Skin epidermis (tissue), 12 donors: ENCODE data around the gene LMF1.
"Not testable (repeated sequence)": the region's sequence is repeated elsewhere in the genome, so short reads cannot be mapped to it uniquely, and the experiment has no call there.

Source experiments
- H3K27ac ChIP-seq, 21 experiments: fragments of 200-600 bp; sonication (generic) in 11 of 21; one replicate each; pipeline ENCODE4 v1.5.0; 2020; ENCODE audit warnings: mild to moderate bottlenecking in 3 of 21, inconsistent platforms in 2 of 21, moderate library complexity in 2 of 21
- H3K4me3 ChIP-seq, 7 experiments: fragments of 200-600 bp; sonication (generic) in 2 of 7; one replicate each; pipeline ENCODE4 v1.5.0; 2020; ENCODE audit warnings: inconsistent platforms in 2 of 7, mild to moderate bottlenecking in 2 of 7, moderate library complexity in 1 of 7

LMF1 gene

DNA sequence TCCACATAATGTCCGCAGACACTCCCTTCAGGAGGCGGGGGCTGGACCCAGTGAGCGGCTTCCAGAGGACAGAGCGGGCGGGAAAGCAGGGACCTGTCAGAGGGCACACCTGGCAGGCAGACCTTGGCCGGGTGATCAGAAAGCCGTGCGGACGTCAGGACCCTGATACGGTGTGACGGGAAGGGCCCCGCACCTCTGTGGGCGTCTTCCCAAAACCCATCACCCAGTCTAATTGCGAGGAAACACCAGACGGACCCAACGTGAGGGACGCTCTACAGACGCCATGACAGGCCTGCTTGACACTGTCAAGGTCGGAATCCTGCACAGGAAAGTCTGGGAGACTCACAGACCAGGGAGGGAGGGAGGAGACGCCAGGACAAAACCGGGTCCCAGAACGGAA lies 8.4 kb downstream of the LMF1 start:
- H3K27ac ChIP-seq = no peak overlapping the region
- H3K4me3 ChIP-seq = no peak overlapping the region

GRCh38 chr16:959232-960040 lies 11.3 kb downstream of the LMF1 start:
- H3K4me3 ChIP-seq = no peak overlapping the region
- H3K27ac ChIP-seq = no peak overlapping the region

GRCh38 chr16:955766-956165 lies 15.0 kb downstream of the LMF1 start:
- H3K27ac ChIP-seq, H3K4me3 ChIP-seq: not testable (repeated sequence)

DNA sequence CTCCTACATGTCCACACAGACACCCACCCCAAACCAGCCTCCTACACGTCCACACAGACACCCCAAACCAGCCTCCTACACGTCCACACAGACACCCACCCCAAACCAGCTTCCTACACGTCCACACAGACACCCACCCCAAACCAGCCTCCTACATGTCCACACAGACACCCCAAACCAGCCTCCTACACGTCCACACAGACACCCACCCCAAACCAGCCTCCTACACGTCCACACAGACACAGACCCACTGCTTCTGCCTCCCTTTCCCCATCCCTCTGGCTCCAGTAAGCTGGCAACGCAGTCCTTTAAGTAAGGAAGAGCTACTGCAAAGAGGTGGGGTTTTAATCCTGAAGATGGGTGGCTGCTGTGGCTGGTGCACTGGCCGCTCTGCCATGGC lies 17.0 kb downstream of the LMF1 start:
- not testable (repeated sequence) for H3K4me3 ChIP-seq, H3K27ac ChIP-seq

DNA sequence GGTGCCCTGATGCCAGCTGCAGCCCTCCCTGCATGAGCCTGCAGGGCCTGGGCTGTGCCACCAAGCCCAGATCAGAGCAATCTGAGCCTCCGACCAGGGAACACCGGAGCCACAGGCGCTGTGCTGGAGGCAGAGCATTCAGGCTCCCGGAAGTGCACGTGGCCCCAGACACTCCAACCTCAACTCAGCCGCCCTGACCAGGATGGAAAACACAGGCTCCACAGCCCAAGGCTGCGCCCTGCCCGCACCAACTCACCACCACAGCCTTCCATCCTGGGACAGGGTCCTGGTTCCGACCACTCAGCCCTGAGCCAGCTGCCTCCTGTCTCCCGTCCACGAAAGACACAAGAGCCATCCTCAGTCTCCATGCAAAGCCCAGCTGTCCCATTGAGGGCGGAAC lies 18.5 kb downstream of the LMF1 start:
- H3K27ac ChIP-seq = no peak overlapping the region
- H3K4me3 ChIP-seq = no peak overlapping the region

DNA sequence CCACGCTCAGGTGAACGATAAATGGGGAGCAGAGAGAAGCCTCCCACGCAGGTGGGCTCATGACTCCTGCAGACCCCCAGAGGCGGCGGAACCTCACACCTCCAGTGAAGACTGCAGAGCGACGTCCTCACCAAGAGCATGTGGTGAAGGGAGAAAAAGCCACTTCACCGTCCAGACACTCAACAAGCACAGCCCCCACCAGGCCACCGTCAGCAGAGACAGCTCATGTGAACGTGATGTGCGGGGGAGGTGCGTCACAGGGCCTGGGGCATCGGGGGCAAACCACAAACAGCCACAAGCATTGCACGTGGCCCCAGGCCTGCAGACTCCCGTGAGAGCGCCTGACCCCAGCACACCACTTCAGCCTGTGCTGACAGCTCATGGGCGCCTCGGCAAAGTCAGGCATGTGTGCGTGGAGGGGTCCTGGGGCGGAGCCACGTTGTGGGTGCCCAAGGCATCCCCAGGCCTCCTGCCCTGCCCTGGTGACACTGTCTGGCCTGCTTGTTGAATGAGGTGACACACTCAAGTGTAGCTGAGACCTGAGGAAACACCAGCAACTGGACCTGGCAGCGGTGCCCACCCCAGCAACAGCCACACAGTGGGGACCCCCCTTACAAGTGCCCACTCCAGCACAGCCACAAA lies 19.0 kb downstream of the LMF1 start:
- Histone ChIP-seq H3K27ac (no peak overlapping the region), H3K4me3 (no peak overlapping the region)

DNA sequence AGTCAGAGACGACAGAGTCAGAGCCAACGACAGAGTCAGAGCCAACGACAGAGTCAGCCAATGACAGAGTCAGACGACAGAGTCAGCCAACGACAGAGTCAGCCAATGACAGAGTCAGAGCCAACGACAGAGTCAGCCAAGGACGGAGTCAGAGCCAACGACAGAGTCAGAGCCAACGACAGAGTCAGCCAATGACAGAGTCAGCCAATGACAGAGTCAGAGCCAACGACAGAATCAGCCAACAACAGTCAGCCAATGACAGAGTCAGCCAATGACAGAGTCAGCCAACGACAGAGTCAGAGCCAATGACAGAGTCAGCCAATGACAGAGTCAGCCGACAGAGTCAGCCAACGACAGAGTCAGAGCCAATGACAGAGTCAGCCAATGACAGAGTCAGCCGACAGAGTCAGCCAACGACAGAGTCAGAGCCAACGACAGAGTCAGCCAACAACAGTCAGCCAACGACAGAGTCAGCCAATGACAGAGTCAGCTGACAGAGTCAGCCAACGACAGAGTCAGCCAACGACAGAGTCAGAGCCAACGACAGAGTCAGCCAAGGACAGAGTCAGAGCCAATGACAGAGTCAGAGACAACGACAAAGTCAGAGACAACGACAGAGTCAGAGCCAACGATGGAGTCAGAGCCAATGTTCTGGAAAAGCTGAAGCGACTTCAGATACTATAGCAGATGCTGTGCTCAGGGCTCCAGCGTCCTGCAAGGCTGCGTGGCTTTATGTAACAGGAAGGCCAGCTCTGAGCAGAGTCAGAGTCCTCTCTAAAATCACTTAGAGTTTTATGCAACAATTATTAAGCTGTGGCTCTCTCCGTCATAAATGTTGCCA lies 19.8 kb downstream of the LMF1 start:
- H3K4me3 ChIP-seq, H3K27ac ChIP-seq: not testable (repeated sequence)

- H3K4me3 ChIP-seq, H3K27ac ChIP-seq: not testable (repeated sequence)
Observed at GRCh38 chr16:948767-949166, 22.0 kb downstream of the LMF1 start.

- not testable (repeated sequence) for H3K4me3 ChIP-seq, H3K27ac ChIP-seq
Observed at GRCh38 chr16:947922-948303, 22.9 kb downstream of the LMF1 start.

DNA sequence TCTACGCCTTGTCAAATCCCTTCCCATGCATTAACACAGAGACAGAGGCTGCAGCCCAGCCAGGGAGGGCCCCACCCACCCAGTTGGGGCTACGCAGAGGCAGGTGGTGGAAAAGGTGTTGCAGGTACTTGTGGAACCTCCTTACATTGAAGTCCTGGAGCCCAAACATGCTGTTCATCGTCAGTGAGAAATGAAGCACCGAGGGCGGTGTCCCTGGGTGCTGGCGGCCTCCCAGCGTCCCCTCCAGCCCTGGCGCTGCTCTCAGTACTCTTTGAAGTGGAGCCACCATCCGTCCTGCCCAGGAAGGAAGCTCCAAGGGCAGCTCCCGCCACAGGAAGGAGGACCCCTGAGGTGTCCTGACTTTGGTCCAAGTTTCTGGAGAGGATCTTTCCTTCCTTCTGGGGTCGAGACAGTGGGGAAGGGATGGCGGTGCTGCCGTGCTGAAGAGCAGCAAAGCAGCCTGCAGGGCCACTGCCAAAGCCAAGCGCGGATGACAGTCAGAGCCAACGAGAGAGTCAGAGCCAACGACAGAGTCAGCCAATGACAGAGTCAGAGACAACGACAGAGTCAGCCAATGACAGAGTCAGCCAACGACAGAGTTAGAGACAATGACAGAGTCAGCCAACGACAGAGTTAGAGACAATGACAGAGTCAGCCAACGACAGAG lies 23.4 kb downstream of the LMF1 start:
- Histone ChIP-seq H3K4me3 (no peak overlapping the region), H3K27ac (no peak overlapping the region)

DNA sequence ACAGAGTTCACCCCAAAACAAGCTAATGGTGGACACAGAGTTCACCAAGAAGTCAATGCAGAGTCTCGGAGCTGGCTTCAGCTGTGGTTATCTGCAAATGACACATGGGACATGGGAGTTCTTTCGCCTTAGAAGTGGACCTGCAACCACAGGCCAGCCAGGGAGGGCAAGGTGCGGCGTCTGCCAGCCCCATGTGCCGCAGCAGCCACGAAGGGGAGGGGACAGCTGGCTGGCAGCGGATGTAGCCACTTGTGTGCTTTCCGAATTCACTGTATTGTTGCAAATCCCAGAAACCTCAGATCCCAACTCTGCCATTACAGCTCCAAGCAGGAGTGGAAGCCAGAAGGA lies 24.8 kb downstream of the LMF1 start:
- H3K4me3 ChIP-seq = no peak overlapping the region
- no peak overlapping the region for H3K27ac ChIP-seq

DNA sequence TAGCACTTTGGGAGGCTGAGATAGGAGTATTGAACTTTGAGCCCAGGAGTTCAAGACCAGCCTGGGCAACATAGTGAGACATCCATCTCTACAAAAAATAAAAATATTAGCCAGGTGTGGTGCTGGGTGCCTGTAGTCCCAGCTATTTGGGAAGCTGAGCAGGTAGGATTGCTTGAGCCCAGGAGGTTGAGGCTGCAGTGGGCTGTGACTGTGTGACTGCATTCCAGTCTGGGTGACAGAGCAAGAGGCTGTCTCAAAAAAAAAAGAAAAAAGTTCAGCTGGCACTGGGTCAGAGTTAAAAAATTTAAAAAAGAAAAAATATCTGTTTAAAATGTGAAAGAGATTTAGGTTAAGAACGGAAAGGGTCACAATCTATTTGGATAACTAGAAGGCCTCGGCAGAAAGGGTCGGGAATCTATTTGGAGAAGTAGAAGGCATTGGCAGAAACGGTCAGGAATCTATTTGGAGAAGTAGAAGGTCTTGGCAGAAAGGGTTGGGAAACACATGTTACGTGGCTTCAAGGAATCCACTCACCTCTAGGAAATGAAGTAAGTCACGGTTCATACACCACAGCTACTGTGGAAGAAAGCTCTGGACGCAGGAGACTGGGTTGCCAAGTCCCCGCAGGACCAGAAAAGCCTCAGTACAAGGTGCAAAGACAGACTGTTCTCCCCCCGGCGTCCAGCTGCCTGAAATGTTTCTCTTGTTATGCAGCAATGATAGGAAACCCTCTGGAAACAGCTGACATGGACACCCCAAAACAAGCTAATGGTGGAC lies 25.3 kb downstream of the LMF1 start:
- Histone ChIP-seq H3K27ac (no peak overlapping the region), H3K4me3 (no peak overlapping the region)

GRCh38 chr16:943971-944370 lies 26.8 kb downstream of the LMF1 start:
- Histone ChIP-seq H3K4me3 (no peak overlapping the region), H3K27ac (no peak overlapping the region)

DNA sequence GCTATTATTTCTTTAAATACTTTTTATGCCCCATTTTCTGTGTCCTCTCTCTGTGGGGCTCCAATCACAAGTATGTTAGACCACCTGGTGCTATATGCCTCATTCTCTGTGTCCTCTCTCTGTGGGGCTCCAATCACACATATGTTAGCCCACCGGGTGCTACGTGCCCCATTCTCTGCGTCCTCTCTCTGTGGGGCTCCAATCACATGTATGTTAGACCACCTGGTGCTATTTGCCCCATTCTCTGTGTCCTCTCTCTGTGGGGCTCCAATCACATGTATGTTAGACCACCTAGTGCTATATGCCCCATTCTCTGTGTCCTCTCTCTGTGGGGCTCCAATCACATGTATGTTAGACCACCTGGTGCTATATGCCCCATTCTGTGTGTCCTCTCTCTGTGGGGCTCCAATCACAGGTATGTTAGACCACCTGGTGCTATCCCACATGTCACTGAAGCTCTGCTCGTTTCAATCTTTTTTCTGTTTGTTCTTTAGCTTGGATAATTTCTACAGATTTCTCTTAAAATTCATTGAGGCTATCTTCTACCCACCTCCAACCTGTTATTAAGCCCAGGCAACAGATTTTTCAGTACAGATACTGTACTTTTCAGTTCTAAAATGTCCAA lies 28.2 kb downstream of the LMF1 start:
- no peak overlapping the region for H3K4me3 ChIP-seq
- H3K27ac ChIP-seq = no peak overlapping the region

GRCh38 chr16:939941-940340 lies 30.8 kb downstream of the LMF1 start:
- H3K27ac ChIP-seq = no peak overlapping the region
- H3K4me3 ChIP-seq = no peak overlapping the region

DNA sequence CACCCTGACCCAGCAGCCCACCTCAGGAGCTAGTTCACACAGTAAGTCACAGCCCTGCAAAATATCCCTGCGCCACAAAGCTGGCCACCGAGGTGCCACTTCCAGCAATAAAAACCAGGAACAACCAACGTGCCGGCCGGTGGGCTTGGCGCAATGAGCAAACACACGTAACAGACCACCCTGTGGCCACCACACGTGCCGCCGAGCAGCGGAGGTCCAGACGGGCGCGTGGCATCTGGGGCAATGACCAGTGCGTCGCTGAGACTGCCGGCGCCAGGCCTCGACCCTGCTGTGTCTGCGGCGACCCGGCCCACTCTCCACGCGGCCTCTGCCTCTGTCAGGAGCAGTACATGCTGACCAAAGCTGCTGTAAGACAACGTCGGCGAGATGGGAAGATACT lies 31.5 kb downstream of the LMF1 start:
- no peak overlapping the region for H3K27ac ChIP-seq
- H3K4me3 ChIP-seq = no peak overlapping the region

DNA sequence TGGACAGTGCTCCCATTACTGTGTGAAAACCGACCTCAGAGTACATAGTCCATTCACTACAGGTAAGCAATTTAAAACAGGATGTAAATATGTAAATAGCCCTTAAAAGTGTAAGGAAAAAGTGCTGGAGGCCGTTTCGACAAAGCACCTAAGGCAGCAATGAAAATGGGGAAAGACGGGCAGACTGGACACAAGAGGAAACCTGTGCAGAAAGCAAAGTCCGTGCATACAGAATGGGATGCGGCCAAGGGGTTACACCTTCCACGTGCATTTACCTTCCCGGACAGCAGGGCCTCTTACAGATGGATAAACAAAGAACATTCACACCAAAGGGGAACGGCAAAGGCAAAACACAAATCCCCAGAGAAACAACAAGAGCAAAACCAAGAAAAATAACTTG lies 32.0 kb downstream of the LMF1 start:
- Histone ChIP-seq H3K4me3 (no peak overlapping the region), H3K27ac (no peak overlapping the region)

DNA sequence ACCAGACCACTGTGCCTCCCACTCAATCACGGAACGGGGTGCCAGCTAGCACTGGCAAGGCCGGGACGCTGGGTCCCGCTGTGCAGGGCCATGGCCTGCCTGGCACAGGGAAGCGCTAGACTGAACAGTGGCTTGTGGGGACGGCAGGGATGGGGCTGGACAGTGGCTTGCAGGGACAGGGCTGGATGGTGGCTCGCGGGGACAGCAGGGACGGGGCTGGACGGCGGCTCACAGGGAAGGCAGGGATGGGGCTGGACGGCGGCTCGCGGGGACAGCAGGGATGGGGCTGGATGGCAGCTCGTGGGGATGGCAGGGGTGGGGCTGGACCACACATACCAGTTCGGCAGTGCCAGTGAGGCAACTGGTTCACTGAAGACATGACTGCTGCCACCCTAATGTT lies 32.6 kb downstream of the LMF1 start:
- Histone ChIP-seq H3K27ac (no peak overlapping the region), H3K4me3 (no peak overlapping the region)

DNA sequence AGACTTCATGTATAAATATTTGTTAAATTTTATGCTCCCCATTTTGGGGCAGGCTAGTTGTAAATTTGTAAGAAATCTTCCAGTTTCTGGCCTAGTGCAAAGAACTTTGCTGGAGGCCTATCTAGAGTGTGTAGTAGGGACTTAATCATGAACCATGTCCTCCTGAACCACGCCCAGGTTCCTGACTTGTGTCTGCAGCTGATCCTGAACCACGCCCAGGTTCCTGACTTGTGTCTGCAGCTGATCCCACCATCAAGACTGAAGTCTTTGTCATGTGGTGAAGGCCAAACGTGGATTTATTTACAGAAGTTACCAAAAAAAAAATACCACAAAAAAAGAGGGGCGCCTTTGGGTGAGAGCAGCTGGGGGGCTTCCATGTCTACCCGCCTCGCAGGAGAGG lies 33.1 kb downstream of the LMF1 start:
- Histone ChIP-seq H3K4me3 (no peak overlapping the region), H3K27ac (no peak overlapping the region)
